Activated CD8-positive, alpha-beta T cell treated with anti-CD3 and anti-CD28 coated beads, Interleukin-2, amount 10 ng/mL, durations not matched to agents 7 days and 5 days (primary cell): Measurements from ENCODE around the gene THAP7. TPM values are rescaled to one million over a fixed set of nuclear protein-coding genes. Genes with fewer than 3 reads are reported as not detected.
"Not testable (repeated sequence)": the region's sequence is repeated elsewhere in the genome, so short reads cannot be mapped to it uniquely, and the experiment has no call there.

ENCODE experiments used
- ATAC-seq: fragments of 150-1000 bp; cut with Tn5 transposase; one replicate; pipeline ENCODE4 v1.10.0; 2021; ENCODE audit warnings: moderate library complexity
- CTCF ChIA-PET: fragments of 350-600 bp; sonication (Branson Sonifier 250); formaldehyde crosslinking; loops from one replicate; lab custom pipeline; 2021; ENCODE audit warnings: antibody characterized with exemption; lab: Charles Lee
- POLR2A ChIA-PET: fragments of 350-600 bp; sonication (Branson Sonifier 250); formaldehyde crosslinking; loops from one replicate; lab custom pipeline; 2021; ENCODE audit warnings: antibody characterized with exemption; lab: Charles Lee
- DNase-seq: peaks from one replicate; pipeline ENCODE4 v3.0.0-alpha.2; 2020
- H3K27ac Mint-ChIP-seq: one replicate; pipeline ENCODE4 v1.8.0; 2021; ENCODE audit warnings: mild to moderate bottlenecking, mixed read lengths
- H3K27me3 Mint-ChIP-seq: one replicate; pipeline ENCODE4 v1.8.0; 2021; ENCODE audit warnings: low read depth, mixed read lengths
- H3K36me3 Mint-ChIP-seq: one replicate; pipeline ENCODE4 v1.8.0; 2021; ENCODE audit warnings: low read depth, mixed read lengths
- H3K4me1 Mint-ChIP-seq: one replicate; pipeline ENCODE4 v1.8.0; 2021; ENCODE audit warnings: low read depth, mixed read lengths
- H3K4me3 Mint-ChIP-seq: one replicate; pipeline ENCODE4 v1.8.0; 2021; ENCODE audit warnings: mild to moderate bottlenecking, mixed read lengths
- H3K9me3 Mint-ChIP-seq: one replicate; pipeline ENCODE4 v1.8.0; 2022; ENCODE audit warnings: mixed read lengths; ENCODE audit not compliant: insufficient read depth
- total RNA-seq, 2 experiments: library from RNA; stranded (reverse); gene quantifications; one replicate each; pipeline ENCODE4 v1.2.3, GENCODE V29; 2021

THAP7 gene
- total RNA-seq, 2 experiments from 2014 or later, result 31.7 to 32.0 TPM

GRCh38 chr22:21016644-21017420 lies 14.9 kb upstream of the THAP7 start:
- ChIA-PET CTCF (no interaction called here), POLR2A (interaction anchor here (1.0 kb wide), 1 partner anchor 15 kb away, joined by 3 read pairs; the partner anchor contains the start of gene THAP7)
- DNase-seq (no peak), ATAC-seq (no peak)
- no peak overlapping the region for H3K27ac Mint-ChIP-seq
- H3K4me3 Mint-ChIP-seq, result no peak overlapping the region
- peaks cover 19% of the 10 kb centered on the region for H3K4me1 Mint-ChIP-seq
- no peaks in the 10 kb centered on the region for H3K36me3 Mint-ChIP-seq
- H3K9me3 Mint-ChIP-seq, result no peaks in the 10 kb centered on the region
- peaks cover 9% of the 10 kb centered on the region for H3K27me3 Mint-ChIP-seq

- Mint-ChIP-seq H3K27ac (no peak overlapping the region), H3K4me1 (peaks cover 19% of the 10 kb centered on the region), H3K9me3 (no peaks in the 10 kb centered on the region), H3K27me3 (peaks cover 9% of the 10 kb centered on the region), H3K36me3 (no peaks in the 10 kb centered on the region), H3K4me3 (no peak overlapping the region)
- ChIA-PET CTCF (no interaction called here), POLR2A (interaction anchor here (0.5 kb wide), 1 partner anchor 454 kb away, joined by 3 read pairs; no protein-coding TSS in a partner anchor)
- ATAC-seq, result no peak
- no peak for DNase-seq
Observed at GRCh38 chr22:21015466-21016006, 13.6 kb upstream of the THAP7 start.

- peak within 1 kb of the TSS; percentile 51 for H3K27ac Mint-ChIP-seq
- POLR2A ChIA-PET, result interaction anchor here (0.5 to 0.8 kb wide), 2 partner anchors 13 to 453 kb away, joined by 3 read pairs; partner anchors contain the start of gene THAP7
Observed at GRCh38 chr22:21014726-21015465, 13.0 kb upstream of the THAP7 start, which contains the start of gene P2RX6. Gene P2RX6 (plus strand): TSS chr22:21015165. CDS start chr22:21015175, 10 bp downstream.

GRCh38 chr22:21014202-21014725 lies 12.3 kb upstream of the THAP7 start:
- peak; percentile 94 for ATAC-seq
- peak; percentile 92 for DNase-seq
- Mint-ChIP-seq H3K4me3 (peak overlapping the region; percentile 69), H3K4me1 (peaks cover 19% of the 10 kb centered on the region), H3K27me3 (peaks cover 9% of the 10 kb centered on the region), H3K27ac (peak overlapping the region; percentile 51), H3K36me3 (no peaks in the 10 kb centered on the region), H3K9me3 (no peaks in the 10 kb centered on the region)
- CTCF ChIA-PET, result no interaction called here
- POLR2A ChIA-PET, result interaction anchor here (0.8 kb wide), 1 partner anchor 12 kb away, joined by 3 read pairs; the partner anchor contains the start of gene THAP7

More at GRCh38 chr22:21014726-21015465, 13.0 kb upstream of the THAP7 start, which contains the start of gene P2RX6:
- CTCF ChIA-PET, result no interaction called here
- Mint-ChIP-seq H3K27me3 (peaks cover 9% of the 10 kb centered on the region), H3K9me3 (no peaks in the 10 kb centered on the region), H3K4me1 (peaks cover 19% of the 10 kb centered on the region), H3K36me3 (no peaks in the 10 kb centered on the region), H3K4me3 (peak within 1 kb of the TSS; percentile 69)
- DNase-seq, result no peak
- no peak for ATAC-seq

- Mint-ChIP-seq H3K27me3 (peaks cover 9% of the 10 kb centered on the region), H3K27ac (peak overlapping the region; percentile 51)
- no peak for ATAC-seq
Observed at GRCh38 chr22:21013657-21014201, 11.8 kb upstream of the THAP7 start.

GRCh38 chr22:21012446-21013407 lies 10.8 kb upstream of the THAP7 start:
- DNase-seq, result no peak
- no peak overlapping the region for H3K4me3 Mint-ChIP-seq
- ChIA-PET POLR2A (no interaction called here), CTCF (no interaction called here)
- no peak for ATAC-seq
- peaks cover 9% of the 10 kb centered on the region for H3K27me3 Mint-ChIP-seq
- H3K27ac Mint-ChIP-seq, result no peak overlapping the region
- no peaks in the 10 kb centered on the region for H3K36me3 Mint-ChIP-seq
- H3K9me3 Mint-ChIP-seq, result no peaks in the 10 kb centered on the region
- H3K4me1 Mint-ChIP-seq, result peaks cover 19% of the 10 kb centered on the region

More at GRCh38 chr22:21013657-21014201, 11.8 kb upstream of the THAP7 start:
- POLR2A ChIA-PET, result interaction anchor here (0.8 kb wide), 1 partner anchor 12 kb away, joined by 3 read pairs; the partner anchor contains the start of gene THAP7
- CTCF ChIA-PET, result no interaction called here
- Mint-ChIP-seq H3K9me3 (no peaks in the 10 kb centered on the region), H3K4me1 (peaks cover 19% of the 10 kb centered on the region), H3K4me3 (peak overlapping the region; percentile 69), H3K36me3 (no peaks in the 10 kb centered on the region)
- no peak for DNase-seq

- Mint-ChIP-seq H3K27me3 (peaks cover 3% of the 10 kb centered on the region), H3K4me1 (peaks cover 19% of the 10 kb centered on the region), H3K4me3 (no peak overlapping the region), H3K36me3 (no peaks in the 10 kb centered on the region), H3K9me3 (no peaks in the 10 kb centered on the region), H3K27ac (no peak overlapping the region)
- ChIA-PET CTCF (no interaction called here), POLR2A (no interaction called here)
- DNase-seq, result no peak
- no peak for ATAC-seq
Observed at GRCh38 chr22:21010426-21011113, 8.7 kb upstream of the THAP7 start.

GRCh38 chr22:21009638-21010425 lies 7.9 kb upstream of the THAP7 start:
- no peak overlapping the region for H3K4me3 Mint-ChIP-seq
- H3K36me3 Mint-ChIP-seq, result no peaks in the 10 kb centered on the region
- CTCF ChIA-PET, result interaction anchor here (0.7 kb wide), 1 partner anchor 11 kb away, joined by 3 read pairs; no protein-coding TSS in a partner anchor
- H3K9me3 Mint-ChIP-seq, result no peaks in the 10 kb centered on the region
- ATAC-seq (no peak), DNase-seq (peak; percentile 69)
- H3K4me1 Mint-ChIP-seq, result peaks cover 14% of the 10 kb centered on the region
- H3K27ac Mint-ChIP-seq, result no peak overlapping the region
- no peaks in the 10 kb centered on the region for H3K27me3 Mint-ChIP-seq
- POLR2A ChIA-PET, result no interaction called here

GRCh38 chr22:21009208-21009607 lies 7.3 kb upstream of the THAP7 start:
- H3K27me3 Mint-ChIP-seq, ATAC-seq, H3K9me3 Mint-ChIP-seq, H3K27ac Mint-ChIP-seq, H3K36me3 Mint-ChIP-seq, H3K4me3 Mint-ChIP-seq, H3K4me1 Mint-ChIP-seq, POLR2A ChIA-PET, DNase-seq: not testable (repeated sequence)
- CTCF ChIA-PET, result interaction anchor here (0.7 kb wide), 1 partner anchor 12 kb away, joined by 3 read pairs; no protein-coding TSS in a partner anchor
